Thoracic aorta (tissue), 2 donors: ENCODE results near the gene BMP3. TPM values are rescaled to one million over a fixed set of nuclear protein-coding genes. Genes with fewer than 3 reads are reported as not detected.

Experiments used
- ATAC-seq: fragments of 150-250 bp; one replicate; pipeline ENCODE4 v1.8.0; 2017; ENCODE audit warnings: low read depth; ENCODE audit not compliant: insufficient number of reproducible peaks, low FRiP score
- DNase-seq: peaks from one replicate; pipeline ENCODE4 v3.0.0-alpha.2; 2020; ENCODE audit warnings: low spot score
- H3K27ac ChIP-seq, 2 donors: fragments of 200-600 bp; sonication (generic); 1 replicate in 1 of 2; 2 replicates in 1 of 2; pipeline ENCODE4 v1.5.1; 2016; ENCODE audit warnings: mild to moderate bottlenecking in 2 of 2, moderate library complexity in 2 of 2
- H3K27me3 ChIP-seq: fragments of 200-600 bp; sonication (generic); replicated peaks from 2 replicates; pipeline ENCODE4 v1.6.0; 2016; ENCODE audit warnings: mild to moderate bottlenecking; ENCODE audit not compliant: insufficient read depth
- H3K36me3 ChIP-seq: fragments of 200-600 bp; sonication (generic); one replicate; pipeline ENCODE4 v1.5.1; 2016
- H3K4me1 ChIP-seq, 2 donors: fragments of 200-600 bp; sonication (generic); 1 replicate in 1 of 2; 2 replicates in 1 of 2; pipeline versions ENCODE4 v1.5.1 to v1.6.0; 2016; ENCODE audit warnings: low read depth in 2 of 2, mild to moderate bottlenecking in 1 of 2; ENCODE audit not compliant: control insufficient read depth in 1 of 2
- H3K4me3 ChIP-seq: fragments of 200-600 bp; sonication (generic); 2 replicates; pipeline ENCODE4 v1.5.1; 2016; ENCODE audit warnings: mild to moderate bottlenecking
- H3K9me3 ChIP-seq: fragments of 200-600 bp; sonication (generic); 2 replicates; pipeline ENCODE4 v1.5.1; 2016
- CTCF ChIP-seq: fragments of 200-600 bp; sonication (generic); IDR thresholded peaks from one replicate; pipeline ENCODE4 v1.5.1; 2019; ENCODE audit warnings: antibody characterized with exemption
- total RNA-seq, 2 donors: library from RNA; depleted of rRNA; stranded (reverse); fragments of >200 nt; gene quantifications; one replicate each; pipeline versions ENCODE4 v1.1.0 to v1.2.3, GENCODE V29; 2016

Gene BMP3
- total RNA-seq, 2 donors from 2014 or later, result 0.68 to 1.4 TPM

GRCh38 chr4:81069706-81070331, 39.3 kb downstream of the BMP3 start:
- Histone ChIP-seq H3K36me3 (no peaks in the 10 kb centered on the region), H3K9me3 (no peaks in the 10 kb centered on the region), H3K4me1 (no peaks in the 10 kb centered on the region), H3K27me3 (no peaks in the 10 kb centered on the region), H3K4me3 (no peak overlapping the region), H3K27ac (no peak overlapping the region)
- TF ChIP-seq CTCF, result peak; percentile 88
- DNase-seq, result peak; percentile 19
- peak; percentile 59 for ATAC-seq

DNA sequence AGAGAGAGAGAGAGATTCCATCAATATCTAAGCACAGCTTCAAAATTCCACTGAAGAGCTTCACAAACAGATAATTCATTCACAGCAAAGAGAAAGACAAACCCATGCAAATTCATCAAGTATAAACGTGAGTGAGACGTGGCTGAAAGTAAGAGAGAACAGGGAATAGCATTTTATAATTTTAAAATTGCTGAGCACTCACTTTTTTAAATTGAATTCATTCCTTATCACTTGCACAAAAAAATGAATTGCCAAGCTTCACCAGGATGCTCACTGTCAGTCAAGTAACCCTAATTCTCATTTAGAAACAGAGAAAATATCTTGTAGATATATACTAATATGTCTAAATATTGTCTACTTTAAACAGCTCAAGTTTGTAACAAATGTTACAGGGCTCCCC, 40.5 kb downstream of the BMP3 start:
- no peak overlapping the region for H3K4me3 ChIP-seq
- H3K4me1 ChIP-seq, result no peaks in the 10 kb centered on the region
- TF ChIP-seq CTCF, result no peak
- H3K27me3 ChIP-seq, result no peaks in the 10 kb centered on the region
- no peaks in the 10 kb centered on the region for H3K9me3 ChIP-seq
- no peak for ATAC-seq
- no peaks in the 10 kb centered on the region for H3K36me3 ChIP-seq
- H3K27ac ChIP-seq, result no peak overlapping the region
- no peak for DNase-seq

DNA sequence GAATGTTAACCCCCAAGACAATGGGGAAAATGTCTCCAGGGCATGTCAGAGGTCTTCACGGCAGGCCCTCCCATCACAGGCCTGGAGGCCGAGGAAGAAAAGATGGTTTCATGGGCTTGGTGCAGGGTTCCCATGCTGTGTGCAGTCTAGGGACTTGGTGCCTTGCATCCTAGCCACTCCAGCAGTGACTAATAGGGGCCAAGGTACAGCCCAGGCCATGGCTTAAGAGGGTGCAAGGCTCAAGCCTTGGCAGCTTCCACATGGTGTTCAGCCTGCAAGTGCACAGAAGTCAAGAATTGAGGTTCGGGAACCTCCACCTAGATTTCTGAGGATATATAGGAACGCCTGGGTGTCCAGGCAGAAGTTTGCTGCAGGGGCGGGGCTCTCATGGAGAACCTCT, 50.6 kb downstream of the BMP3 start:
- no peak for TF ChIP-seq CTCF
- H3K9me3 ChIP-seq, result no peaks in the 10 kb centered on the region
- no peaks in the 10 kb centered on the region for H3K4me1 ChIP-seq
- H3K4me3 ChIP-seq, result no peak overlapping the region
- DNase-seq, result no peak
- H3K36me3 ChIP-seq, result no peaks in the 10 kb centered on the region
- no peak for ATAC-seq
- H3K27me3 ChIP-seq, result no peaks in the 10 kb centered on the region
- H3K27ac ChIP-seq, result no peak overlapping the region

DNA sequence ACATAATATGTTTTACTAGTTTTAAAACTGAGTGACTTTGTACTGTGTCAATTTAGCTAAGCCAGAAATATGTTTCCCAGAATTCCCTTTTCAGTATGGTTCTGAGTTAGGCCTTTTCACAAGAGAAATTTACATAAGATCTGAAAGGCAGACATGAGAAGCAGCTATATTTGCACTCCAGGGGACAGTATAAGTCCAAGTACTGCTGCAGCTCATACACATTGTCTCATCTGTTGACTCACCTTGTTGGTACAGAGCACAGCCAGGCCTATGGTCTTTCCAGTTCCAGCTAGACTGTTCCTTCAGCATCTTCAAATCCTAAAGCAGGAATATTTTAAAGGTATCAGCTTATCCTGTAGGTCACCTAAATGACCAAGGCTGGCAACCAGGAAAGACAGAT, 53.5 kb downstream of the BMP3 start:
- no peak for ATAC-seq
- Histone ChIP-seq H3K27me3 (no peaks in the 10 kb centered on the region), H3K36me3 (no peaks in the 10 kb centered on the region), H3K9me3 (no peaks in the 10 kb centered on the region), H3K4me3 (no peak overlapping the region), H3K27ac (no peak overlapping the region), H3K4me1 (no peaks in the 10 kb centered on the region)
- TF ChIP-seq CTCF, result no peak
- no peak for DNase-seq

GRCh38 chr4:81084634-81085033, 54.1 kb downstream of the BMP3 start:
- no peak overlapping the region for H3K4me3 ChIP-seq
- no peaks in the 10 kb centered on the region for H3K27me3 ChIP-seq
- no peak for TF ChIP-seq CTCF
- DNase-seq (no peak), ATAC-seq (no peak)
- H3K9me3 ChIP-seq, result no peaks in the 10 kb centered on the region
- H3K36me3 ChIP-seq, result no peaks in the 10 kb centered on the region
- H3K27ac ChIP-seq, result no peak overlapping the region
- no peaks in the 10 kb centered on the region for H3K4me1 ChIP-seq
